Measurements from ENCODE around the gene GDA. TPM values are rescaled to one million over a fixed set of nuclear protein-coding genes. Genes with fewer than 3 reads are reported as not detected.

Gene GDA
- total RNA-seq, 4 donors from 2014 or later, result 0.76 to 2.4 TPM; not detected in 2

- Histone ChIP-seq H3K36me3 (no peaks in the 10 kb centered on the region), H3K27me3 (no peaks in the 10 kb centered on the region), H3K9me3 (no peaks in the 10 kb centered on the region), H3K4me3 (no peak overlapping the region), H3K4me1 (no peaks in the 10 kb centered on the region), H3K27ac (no peak overlapping the region)
- intact Hi-C loops (cut with DNase I), result no loop called here
- TF ChIP-seq POLR2A (IDR thresholded peaks at IDR 0.05), result no peak
- TF ChIP-seq CTCF (IDR thresholded peaks at IDR 0.05), result peak in 4 of 6 experiments; percentile 27 to 56 (median 34)
- no peak for DNase-seq
- WGBS, 2 donors, result 64 to 69% methylated on average over 3 of the region's 3 CpGs
These were observed 54.1 kb downstream of the GDA start for GRCh38 chr9:72203205-72203803.

- H3K9me3 ChIP-seq, result no peaks in the 10 kb centered on the region
- TF ChIP-seq POLR2A (IDR thresholded peaks at IDR 0.05) (no peak), CTCF (IDR thresholded peaks at IDR 0.05) (no peak)
- no peaks in the 10 kb centered on the region for H3K27me3 ChIP-seq
- DNase-seq, result no peak
- H3K4me3 ChIP-seq, result no peak overlapping the region
- H3K27ac ChIP-seq, result no peak overlapping the region
- no peaks in the 10 kb centered on the region for H3K4me1 ChIP-seq
- intact Hi-C loops (cut with DNase I), result no loop called here
- 69 to 70% methylated on average over 7 of the region's 7 CpGs for WGBS, 2 donors
- H3K36me3 ChIP-seq, result no peaks in the 10 kb centered on the region
These were observed 54.8 kb downstream of the GDA start for GRCh38 chr9:72204062-72204461.

GRCh38 chr9:72205513-72205912 is 56.3 kb downstream of the GDA start:
- Histone ChIP-seq H3K36me3 (no peaks in the 10 kb centered on the region), H3K27ac (no peak overlapping the region), H3K4me1 (no peaks in the 10 kb centered on the region), H3K4me3 (no peak overlapping the region), H3K9me3 (no peaks in the 10 kb centered on the region), H3K27me3 (no peaks in the 10 kb centered on the region)
- no peak for DNase-seq
- intact Hi-C loops (cut with DNase I), result no loop called here
- TF ChIP-seq CTCF (IDR thresholded peaks at IDR 0.05) (no peak), POLR2A (IDR thresholded peaks at IDR 0.05) (no peak)

GRCh38 chr9:72207278-72207677 is 58.0 kb downstream of the GDA start:
- no peaks in the 10 kb centered on the region for H3K4me1 ChIP-seq
- TF ChIP-seq POLR2A (IDR thresholded peaks at IDR 0.05), result no peak
- TF ChIP-seq CTCF (IDR thresholded peaks at IDR 0.05), result no peak
- H3K36me3 ChIP-seq, result no peaks in the 10 kb centered on the region
- DNase-seq, result no peak
- intact Hi-C loops (cut with DNase I), result no loop called here
- no peak overlapping the region for H3K27ac ChIP-seq
- no peaks in the 10 kb centered on the region for H3K27me3 ChIP-seq
- H3K9me3 ChIP-seq, result no peaks in the 10 kb centered on the region
- H3K4me3 ChIP-seq, result no peak overlapping the region

- H3K9me3 ChIP-seq, result no peaks in the 10 kb centered on the region
- no peaks in the 10 kb centered on the region for H3K36me3 ChIP-seq
- intact Hi-C loops (cut with DNase I), result no loop called here
- H3K27ac ChIP-seq, result no peak overlapping the region
- DNase-seq, result no peak
- WGBS, 2 donors, result 29 to 40% methylated on average over 6 of the region's 6 CpGs
- H3K27me3 ChIP-seq, result no peaks in the 10 kb centered on the region
- no peaks in the 10 kb centered on the region for H3K4me1 ChIP-seq
- no peak overlapping the region for H3K4me3 ChIP-seq
- TF ChIP-seq POLR2A (IDR thresholded peaks at IDR 0.05) (no peak), CTCF (IDR thresholded peaks at IDR 0.05) (no peak)
These were observed 61.3 kb downstream of the GDA start for GRCh38 chr9:72210522-72210921.

All from esophagus squamous epithelium (tissue), 5 donors.